ENCODE data around the gene RAPGEF1. TPM values are rescaled to one million over a fixed set of nuclear protein-coding genes. Genes with fewer than 3 reads are reported as not detected.

RAPGEF1 gene
- total and polyA plus RNA-seq, 2 of the 13 experiments (the other 11 are each of a cell fraction or from before 2014, with no cell fraction given), result 21.2 to 38.9 TPM

DNA sequence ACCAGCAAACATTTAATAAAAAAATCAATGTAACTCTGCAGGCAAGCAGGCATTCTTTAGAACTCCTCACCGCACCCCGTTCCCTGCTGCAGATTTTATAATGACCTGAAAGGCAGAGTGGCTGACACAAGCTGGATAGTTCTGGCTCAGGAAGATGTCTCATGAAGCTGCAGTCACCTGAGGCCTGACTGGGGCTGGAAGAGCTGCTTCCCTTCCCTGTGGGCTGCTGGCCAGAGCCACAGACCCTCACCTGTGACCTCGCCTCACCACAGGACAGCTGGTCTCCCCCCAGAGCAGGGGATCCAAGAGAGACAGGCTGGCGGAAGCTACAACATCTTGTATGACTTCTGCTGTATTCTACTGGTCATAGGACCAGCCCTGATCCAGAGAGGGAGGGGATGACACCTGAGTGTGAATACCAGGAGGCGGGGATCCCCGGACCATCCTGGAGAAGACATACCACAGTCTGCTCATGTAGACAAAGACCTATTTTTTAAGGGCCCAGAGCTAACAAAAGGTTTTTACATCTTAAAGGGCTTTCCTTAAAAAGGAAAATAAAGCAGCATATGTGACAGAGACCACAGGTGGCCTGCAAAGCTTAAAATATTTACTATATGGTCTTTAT is 43.9 kb downstream of the RAPGEF1 start:
- Histone ChIP-seq H3K4me1 (ENCODE audit: insufficient read depth, low read length) (peaks cover 61% of the 10 kb centered on the region), H3K27ac (ENCODE audit: extremely low read length, insufficient read depth, low read length) (no peak overlapping the region), H3K9me3 (ENCODE audit: low read length) (no peaks in the 10 kb centered on the region), H2AFZ (ENCODE audit: low read length) (no peak overlapping the region), H3K4me3 (replicated peaks in 1 of 3; ENCODE audit: insufficient read depth in 1 of 3, low read depth in 2 of 3, low read length in 3 of 3) (no peak overlapping the region), H4K20me1 (ENCODE audit: insufficient read depth, low read length) (peaks cover 10% of the 10 kb centered on the region), H3K9ac (ENCODE audit: insufficient read depth, low read depth, low read length) (no peak overlapping the region), H3K4me2 (ENCODE audit: low read depth, low read length) (no peak overlapping the region), H3K36me3 (replicated peaks in 1 of 2; ENCODE audit: control insufficient read depth in 1 of 2, insufficient read depth in 2 of 2, low read length in 2 of 2) (no peaks in the 10 kb centered on the region), H3K27me3 (ENCODE audit: control insufficient read depth in 1 of 2, insufficient read depth in 2 of 2, low read length in 2 of 2) (no peaks in the 10 kb centered on the region), H3K79me2 (ENCODE audit: insufficient read depth, low read length) (peaks cover 42% of the 10 kb centered on the region)
- ChIA-PET CTCF (ENCODE audit: low intra/inter-chr PET ratio, low total read pairs) (no interaction called here), POLR2A (no interaction called here)
- 96% methylated on average over 4 of the region's 6 CpGs for WGBS (ENCODE audit: low lambda C conversion rate)
- in situ Hi-C loops (cut with HindIII; ENCODE audit: extremely low pct_ligation_motif_present, low pct_unique_long_range_greater_than_20kb) (no loop called here), intact Hi-C loops (cut with micrococcal nuclease; ENCODE audit: unreplicated experiment) (no loop called here)
- no TSS peak for BruUV-seq (replicated peaks)
- TF ChIP-seq CENPT (CRISPR knock-in tag; IDR thresholded peaks at IDR 0.05; ENCODE audit: low read depth) (no peak), RXRA (CRISPR knock-in tag; IDR thresholded peaks at IDR 0.05) (no peak), POLR2G (IDR thresholded peaks at IDR 0.05; ENCODE audit: low read depth, low read length) (no peak), IRF2 (CRISPR knock-in tag; IDR thresholded peaks at IDR 0.05) (no peak), CREBL2 (CRISPR knock-in tag; IDR thresholded peaks at IDR 0.05; ENCODE audit: borderline replicate concordance) (no peak), ZNF672 (CRISPR knock-in tag; IDR thresholded peaks at IDR 0.05) (no peak), THAP7 (CRISPR knock-in tag; IDR thresholded peaks at IDR 0.05) (no peak), ZNF543 (CRISPR knock-in tag; IDR thresholded peaks at IDR 0.05) (no peak), GATAD2A (CRISPR knock-in tag; IDR thresholded peaks at IDR 0.05) (no peak), PRMT3 (CRISPR knock-in tag; IDR thresholded peaks at IDR 0.05; ENCODE audit: borderline replicate concordance, low read depth) (no peak), BRF2 (CRISPR knock-in tag; IDR thresholded peaks at IDR 0.05) (no peak)
- TF ChIP-seq, protein P1, sequence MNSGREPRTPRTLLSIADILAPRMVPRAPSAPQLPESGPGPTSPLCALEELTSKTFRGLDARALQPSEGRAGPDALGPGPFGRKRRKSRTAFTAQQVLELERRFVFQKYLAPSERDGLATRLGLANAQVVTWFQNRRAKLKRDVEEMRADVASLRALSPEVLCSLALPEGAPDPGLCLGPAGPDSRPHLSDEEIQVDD (CRISPR knock-in tag; IDR thresholded peaks at IDR 0.05; ENCODE audit: borderline replicate concordance), result no peak
- FAIRE-seq (no peak), DNase-seq (ENCODE audit: low spot score) (no peak), ATAC-seq (no peak)
